Upper lobe of left lung (tissue), 4 donors: ENCODE data around the gene FAM180B.

Experiments
- CTCF ChIP-seq, 6 experiments: fragments of 450-650 bp in 4 of 6; fragments of 200-600 bp in 2 of 6; sonication (generic) in 2 of 6; IDR thresholded peaks; one replicate each; pipeline ENCODE4 v1.5.1; 2016 to 2019; ENCODE audit warnings: antibody characterized with exemption in 6 of 6
- EP300 ChIP-seq, 4 donors: sonication (generic); formaldehyde crosslinking; IDR thresholded peaks; one replicate each; pipeline ENCODE4 v1.5.1; 2017; ENCODE audit warnings: antibody characterized with exemption in 4 of 4, control low read depth in 2 of 4
- POLR2A ChIP-seq, 4 donors: fragments of 450-650 bp; IDR thresholded peaks; one replicate each; pipeline ENCODE4 v1.5.1; 2016 to 2017; ENCODE audit warnings: antibody characterized with exemption in 4 of 4, mild to moderate bottlenecking in 2 of 4

- no peak for TF ChIP-seq CTCF (IDR thresholded peaks at IDR 0.05)
- TF ChIP-seq EP300 (IDR thresholded peaks at IDR 0.05): no peak
- TF ChIP-seq POLR2A (IDR thresholded peaks at IDR 0.05): no peak
Observed at GRCh38 chr11:47545298-47545697, 41.2 kb upstream of the FAM180B start.
